Activated CD4-positive, alpha-beta T cell treated with anti-CD3 and anti-CD28 coated beads, Interleukin-10, Interleukin-2, amounts not matched to agents 100 ng/mL and 50 ng/mL, durations not matched to agents 16 hours and 8 hours (primary cell): ENCODE results near the gene KPNA3.

Source experiments
- DNase-seq: peaks from one replicate; pipeline ENCODE4 v3.0.0-alpha.2; 2020

The KPNA3 gene

DNA sequence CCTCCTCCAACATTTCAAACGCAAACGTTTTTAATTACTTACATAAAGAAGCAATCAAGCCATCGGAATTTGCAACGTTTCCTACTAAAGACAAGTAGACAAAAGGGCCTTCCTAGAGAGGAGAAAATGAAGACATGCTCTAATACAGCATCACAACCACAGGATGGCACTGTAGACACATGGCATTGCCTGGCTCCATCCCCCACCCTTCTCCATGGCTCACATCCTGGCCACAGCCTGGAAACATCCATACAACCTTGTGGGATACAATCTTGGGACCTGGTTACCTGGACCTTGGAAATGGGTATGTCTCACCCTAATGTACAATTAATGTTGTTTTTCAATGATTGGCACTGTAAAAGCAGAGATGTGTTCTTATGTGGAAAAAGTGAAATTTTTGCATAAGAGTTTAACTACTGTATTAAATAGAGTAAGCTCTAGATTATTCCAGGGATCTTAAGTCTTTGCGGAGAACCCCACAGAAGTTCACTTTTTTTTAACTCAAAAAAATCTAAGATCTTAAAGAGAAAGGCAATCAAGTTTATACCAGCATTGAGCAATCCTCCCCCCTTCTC lies 122.7 kb downstream of the KPNA3 start:
- DNase-seq, result peak; percentile 35

GRCh38 chr13:49667773-49668172 lies 124.7 kb downstream of the KPNA3 start:
- DNase-seq, result no peak

GRCh38 chr13:49664606-49665005 lies 127.9 kb downstream of the KPNA3 start:
- DNase-seq, result no peak

GRCh38 chr13:49657241-49657641 lies 135.2 kb downstream of the KPNA3 start:
- DNase-seq, result no peak

DNA sequence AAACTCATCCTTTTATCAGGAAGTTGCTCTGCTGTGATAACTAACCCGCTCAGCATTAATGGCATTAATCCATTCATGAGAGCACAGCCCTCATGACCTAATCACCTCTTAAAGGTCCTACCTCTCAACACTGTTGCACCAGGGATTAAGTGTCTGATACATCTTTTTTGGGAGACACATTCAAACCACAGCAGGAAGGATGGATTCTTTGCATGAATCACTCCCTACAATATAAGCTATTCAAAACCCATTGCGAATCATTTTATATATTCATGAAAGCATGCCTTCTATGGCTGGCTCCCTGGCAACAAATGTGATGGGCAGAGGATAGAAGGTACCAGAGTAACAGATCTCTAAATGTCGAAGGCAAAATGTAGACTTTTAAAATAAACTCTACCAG lies 136.6 kb downstream of the KPNA3 start:
- no peak for DNase-seq

- DNase-seq, result no peak
Observed at GRCh38 chr13:49654011-49654410, 138.5 kb downstream of the KPNA3 start.

DNA sequence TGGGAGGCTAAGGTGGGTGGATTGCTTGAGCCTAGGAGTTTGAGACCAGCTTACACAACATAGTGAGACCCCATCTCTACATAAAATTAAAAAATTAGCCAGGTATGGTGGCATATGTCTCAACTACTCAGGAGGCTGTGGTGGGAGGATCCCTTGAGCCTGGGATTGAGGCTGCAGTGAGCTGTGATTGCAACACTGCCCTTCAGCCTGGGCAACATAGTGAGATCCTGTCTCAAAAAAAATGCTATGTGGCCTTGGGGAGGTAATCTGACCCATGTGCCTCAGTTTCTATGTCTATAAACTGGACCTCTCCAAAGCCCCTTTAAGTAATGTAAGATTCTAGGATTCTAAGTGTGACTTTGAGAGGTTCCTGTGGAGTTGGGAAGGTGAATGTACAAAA lies 139.0 kb downstream of the KPNA3 start:
- DNase-seq, result no peak

DNA sequence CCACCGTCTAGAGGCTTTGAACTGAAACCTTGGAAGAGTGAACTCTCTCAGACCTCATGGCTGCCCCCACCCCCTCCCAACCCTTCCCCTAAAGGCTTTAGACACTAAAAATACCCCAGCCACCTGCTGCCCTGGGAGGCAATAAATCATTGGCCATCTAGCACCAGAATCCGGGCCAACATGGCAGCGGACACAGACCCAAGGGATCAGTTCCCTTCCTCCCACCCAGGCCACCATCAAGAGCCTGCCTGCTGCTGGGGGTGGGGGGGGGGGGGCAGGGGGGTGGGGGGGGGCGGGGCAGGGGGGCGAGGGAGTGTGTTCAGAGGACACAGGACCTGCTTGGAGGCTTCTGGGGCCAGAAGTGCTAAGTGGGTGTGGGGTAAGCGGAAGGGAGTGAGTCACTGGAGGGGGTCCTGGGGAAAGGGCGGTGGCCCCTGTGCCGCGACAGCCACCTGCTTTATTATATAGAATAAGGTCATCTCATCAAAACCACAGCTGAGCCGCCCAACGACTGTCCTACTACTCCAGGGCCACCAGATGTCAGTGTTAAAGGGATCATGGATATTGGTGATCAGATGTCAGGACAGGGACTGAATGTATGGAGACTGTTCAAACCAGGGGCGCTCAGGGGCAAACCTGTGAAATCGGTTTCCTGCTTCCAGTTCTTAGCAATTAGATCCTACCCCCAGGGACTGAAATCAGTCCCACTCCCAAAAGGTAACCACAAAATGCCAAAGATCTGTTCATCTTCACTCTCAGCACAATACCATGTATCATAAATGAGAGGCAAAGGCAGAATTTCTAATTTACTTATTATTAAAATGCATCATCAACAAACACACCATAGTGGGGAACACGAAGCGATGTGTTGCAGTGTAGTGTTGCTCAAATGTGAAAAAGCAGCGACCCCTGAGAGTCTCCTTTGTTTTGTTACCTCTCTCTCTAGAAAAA lies 139.9 kb downstream of the KPNA3 start:
- peak; percentile 41 for DNase-seq

DNA sequence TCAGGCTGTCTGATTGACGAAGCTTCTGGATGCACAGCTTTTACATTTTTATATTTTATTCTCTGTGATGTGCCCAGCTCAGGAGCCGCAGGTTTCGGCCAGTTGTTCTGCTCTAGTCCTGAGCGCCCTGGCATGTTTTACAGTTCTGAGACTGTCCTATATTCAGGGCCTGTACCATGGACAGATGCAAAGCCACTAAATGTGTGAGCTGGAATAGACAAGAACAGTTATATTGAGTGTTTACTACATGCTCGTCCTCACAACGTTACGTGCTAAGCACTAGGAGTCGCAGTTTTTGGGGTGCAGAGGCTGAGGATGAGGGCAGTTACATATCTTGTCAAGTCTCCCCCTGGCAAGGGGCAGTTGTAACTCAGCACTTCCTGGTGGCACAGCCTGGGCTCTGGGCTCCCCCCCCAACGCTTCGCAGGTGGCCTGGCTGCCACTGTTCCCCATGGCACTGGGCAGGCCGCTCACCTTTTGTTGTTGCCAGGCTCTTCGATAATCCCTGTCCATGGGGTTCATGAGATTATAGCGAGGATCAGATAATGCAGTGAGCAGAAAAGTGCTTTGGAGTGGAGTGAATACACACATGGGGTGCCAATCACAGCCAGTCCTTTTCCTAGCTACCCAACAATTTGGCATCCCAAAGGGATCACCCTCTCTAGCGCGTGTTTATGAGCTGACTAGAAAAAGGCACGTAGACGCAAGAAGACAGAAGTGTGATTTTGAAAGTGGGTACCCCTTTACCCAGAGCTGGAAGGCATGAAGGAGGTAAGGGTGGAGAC lies 140.7 kb downstream of the KPNA3 start:
- no peak for DNase-seq

DNA sequence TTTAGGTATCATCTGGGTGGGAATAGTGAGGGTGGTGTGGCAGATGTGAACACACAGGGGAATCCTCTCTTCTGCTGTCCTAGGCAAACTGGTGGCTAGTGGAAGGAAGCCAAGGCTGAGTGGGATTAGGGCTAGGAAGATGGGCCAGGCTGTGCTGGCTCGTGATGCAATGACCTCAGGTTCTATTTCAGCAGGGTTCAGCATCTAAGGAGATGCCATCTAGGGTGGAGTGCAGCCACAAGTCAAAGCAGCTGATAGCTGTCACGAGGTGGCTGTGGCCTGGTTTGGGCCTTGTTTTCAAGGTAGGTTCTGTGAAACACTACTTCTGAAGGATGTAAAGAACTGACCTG lies 142.5 kb downstream of the KPNA3 start:
- DNase-seq, result no peak
